Fibroblast of pulmonary artery (primary cell): Measurements from ENCODE around the gene IER3.

Experiments
- DNase-seq: peaks from one replicate; pipeline ENCODE4 v3.0.0-alpha.2; 2010; ENCODE audit warnings: low read depth
- H3K4me3 ChIP-seq: replicated peaks from 2 replicates; pipeline ENCODE4 v1.5.1; 2011; ENCODE audit warnings: low read depth, mild to moderate bottlenecking, control low read depth, low read length, moderate library complexity
- TF ChIP-seq, protein P1 (sequence below): IDR thresholded peaks from 2 replicates; pipeline ENCODE4 v1.5.1; 2011; ENCODE audit warnings: mild to moderate bottlenecking, control low read depth, low read length, inconsistent platforms; ENCODE audit errors: missing control alignments

IER3 gene, protein sequence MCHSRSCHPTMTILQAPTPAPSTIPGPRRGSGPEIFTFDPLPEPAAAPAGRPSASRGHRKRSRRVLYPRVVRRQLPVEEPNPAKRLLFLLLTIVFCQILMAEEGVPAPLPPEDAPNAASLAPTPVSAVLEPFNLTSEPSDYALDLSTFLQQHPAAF

DNA sequence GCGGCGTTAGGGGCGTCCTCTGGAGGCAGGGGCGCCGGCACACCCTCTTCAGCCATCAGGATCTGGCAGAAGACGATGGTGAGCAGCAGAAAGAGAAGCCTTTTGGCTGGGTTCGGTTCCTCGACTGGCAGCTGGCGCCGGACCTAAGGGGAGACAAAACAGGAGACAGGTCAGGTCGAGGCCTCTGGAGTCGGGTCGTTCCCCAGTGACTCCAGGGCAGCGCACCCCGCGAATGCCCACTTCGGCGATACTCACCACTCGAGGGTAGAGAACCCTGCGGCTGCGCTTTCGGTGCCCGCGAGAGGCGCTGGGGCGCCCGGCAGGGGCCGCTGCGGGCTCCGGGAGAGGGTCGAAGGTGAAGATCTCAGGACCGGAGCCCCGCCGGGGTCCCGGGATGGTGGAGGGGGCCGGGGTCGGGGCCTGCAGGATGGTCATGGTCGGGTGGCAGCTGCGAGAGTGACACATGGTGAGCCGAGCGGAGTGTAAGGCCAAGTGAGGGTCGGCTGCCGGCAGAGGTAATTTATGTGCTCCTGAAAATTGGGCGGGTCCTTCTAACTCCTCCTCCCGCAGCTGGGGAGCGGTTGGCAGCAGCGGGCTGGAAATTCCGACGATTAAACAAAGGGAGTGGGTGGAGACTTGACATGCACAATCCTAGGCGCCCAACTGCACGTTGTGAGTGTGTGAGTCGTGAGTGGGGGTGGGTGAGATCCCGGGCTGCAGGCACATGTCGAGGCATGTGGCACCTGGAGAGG is at the start of gene IER3:
TSS of gene IER3 (minus strand) at position 494 of the 752 bp plus-strand sequence. CDS start at position 465, 29 bp downstream.
- peak within 1 kb of the TSS; percentile 87 for H3K4me3 ChIP-seq
- TF ChIP-seq, protein P1, sequence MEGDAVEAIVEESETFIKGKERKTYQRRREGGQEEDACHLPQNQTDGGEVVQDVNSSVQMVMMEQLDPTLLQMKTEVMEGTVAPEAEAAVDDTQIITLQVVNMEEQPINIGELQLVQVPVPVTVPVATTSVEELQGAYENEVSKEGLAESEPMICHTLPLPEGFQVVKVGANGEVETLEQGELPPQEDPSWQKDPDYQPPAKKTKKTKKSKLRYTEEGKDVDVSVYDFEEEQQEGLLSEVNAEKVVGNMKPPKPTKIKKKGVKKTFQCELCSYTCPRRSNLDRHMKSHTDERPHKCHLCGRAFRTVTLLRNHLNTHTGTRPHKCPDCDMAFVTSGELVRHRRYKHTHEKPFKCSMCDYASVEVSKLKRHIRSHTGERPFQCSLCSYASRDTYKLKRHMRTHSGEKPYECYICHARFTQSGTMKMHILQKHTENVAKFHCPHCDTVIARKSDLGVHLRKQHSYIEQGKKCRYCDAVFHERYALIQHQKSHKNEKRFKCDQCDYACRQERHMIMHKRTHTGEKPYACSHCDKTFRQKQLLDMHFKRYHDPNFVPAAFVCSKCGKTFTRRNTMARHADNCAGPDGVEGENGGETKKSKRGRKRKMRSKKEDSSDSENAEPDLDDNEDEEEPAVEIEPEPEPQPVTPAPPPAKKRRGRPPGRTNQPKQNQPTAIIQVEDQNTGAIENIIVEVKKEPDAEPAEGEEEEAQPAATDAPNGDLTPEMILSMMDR, result peak; percentile 46
- peak; percentile 97 for DNase-seq

DNA sequence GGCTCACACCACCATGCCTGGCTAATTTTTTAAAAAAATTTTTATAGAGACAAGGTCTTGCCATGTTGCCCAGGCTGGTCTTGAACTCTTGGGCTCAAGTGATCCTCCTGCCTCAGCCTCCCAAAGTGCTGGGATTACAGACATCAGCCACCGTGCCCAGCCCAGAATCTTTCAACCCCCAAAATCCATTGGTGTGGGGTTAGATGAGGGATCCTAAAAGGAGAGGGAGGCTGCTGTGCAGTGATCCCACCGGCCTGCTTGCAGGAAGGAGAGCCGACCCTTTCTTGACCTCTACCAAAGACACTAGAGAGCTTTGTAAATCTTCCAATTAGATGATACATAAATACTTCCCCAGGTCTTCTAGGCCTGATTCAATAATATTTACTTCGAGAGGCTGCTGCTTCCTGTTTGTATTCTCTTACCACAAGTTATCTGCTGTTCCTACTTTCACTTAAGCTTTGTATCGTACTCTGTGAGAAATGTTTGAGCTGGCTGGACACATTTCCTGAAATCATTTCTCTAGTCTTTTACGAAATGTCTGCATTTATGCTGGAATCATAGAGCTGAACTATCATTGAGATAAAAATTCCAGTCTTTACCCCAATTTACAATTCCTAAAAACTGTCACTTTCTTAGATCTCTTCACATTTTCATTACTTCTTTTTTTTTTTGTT is 49.3 kb upstream of the IER3 start:
- H3K4me3 ChIP-seq, result no peak overlapping the region
- TF ChIP-seq, protein P1, result no peak
- peak; percentile 84 for DNase-seq

DNA sequence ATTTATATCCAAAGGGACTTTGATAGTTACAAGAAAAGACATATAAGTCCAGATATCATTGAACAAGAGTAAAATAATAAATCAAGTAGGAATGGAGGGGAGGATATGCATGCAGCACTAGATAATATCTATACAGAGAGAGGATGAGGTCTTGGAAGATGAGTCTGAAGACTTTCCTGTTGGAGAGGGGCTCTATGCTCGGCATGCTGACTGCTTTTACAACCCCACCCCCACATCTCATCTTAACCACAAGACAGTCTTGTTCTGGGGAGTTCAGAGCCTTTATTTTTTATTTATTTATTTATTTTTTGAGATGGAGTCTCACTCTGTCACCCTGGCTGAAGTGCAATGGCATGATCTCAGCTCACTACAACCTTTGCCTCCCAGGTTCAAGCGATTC is 48.4 kb upstream of the IER3 start:
- H3K4me3 ChIP-seq, result no peak overlapping the region
- no peak for DNase-seq
- TF ChIP-seq, protein P1, result no peak

DNA sequence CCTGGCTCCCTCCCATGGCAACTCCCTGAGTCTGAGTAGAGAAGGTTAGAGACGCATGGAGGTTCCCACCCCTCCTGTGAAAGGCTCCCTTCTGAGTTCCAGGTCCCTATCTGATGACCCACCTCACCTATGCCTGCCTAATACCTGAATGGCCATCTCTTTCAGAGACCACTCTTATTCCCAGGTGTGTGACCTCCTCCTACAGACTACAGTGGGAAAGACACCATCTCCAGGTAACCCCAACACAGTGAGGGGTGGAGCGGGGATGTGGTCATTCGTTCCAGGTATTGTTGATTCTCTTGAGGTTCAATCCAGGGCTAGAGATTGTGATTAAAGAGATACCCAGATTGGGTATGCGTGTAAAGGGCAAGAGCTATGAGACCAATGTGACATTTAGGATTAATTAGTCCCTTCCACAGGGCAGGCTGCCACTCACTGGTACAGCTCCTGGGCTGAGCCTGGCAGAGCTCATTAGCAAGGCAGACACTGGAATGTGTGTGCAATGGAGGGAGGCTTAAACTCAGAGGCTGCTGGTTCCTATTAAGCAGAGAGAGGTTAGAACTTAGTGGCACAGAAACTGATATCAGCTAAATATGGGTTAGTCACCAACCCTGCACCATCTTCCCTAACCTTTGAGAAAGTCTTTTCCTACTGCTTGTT is 46.5 kb upstream of the IER3 start:
- no peak for DNase-seq

DNA sequence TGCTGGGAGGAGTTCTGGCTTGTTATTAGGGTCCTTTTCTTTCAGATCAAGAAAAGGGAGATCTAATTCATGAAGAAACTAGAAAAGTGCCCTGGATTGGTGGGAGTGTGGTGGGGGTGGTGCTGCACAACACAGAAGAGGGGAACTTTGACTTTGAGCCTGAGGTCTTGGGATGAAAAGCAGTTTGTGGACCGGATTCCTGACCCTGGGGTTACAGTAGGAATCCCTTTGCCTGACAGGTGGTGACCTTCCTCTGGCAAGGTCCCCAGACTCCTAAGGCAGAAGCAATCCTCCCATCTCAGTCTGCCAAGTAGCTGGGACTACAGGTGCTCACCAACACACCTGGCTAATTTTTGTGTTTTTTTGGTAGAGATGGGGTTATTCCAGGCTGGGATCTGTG is 45.3 kb upstream of the IER3 start:
- H3K4me3 ChIP-seq, result no peak overlapping the region
- TF ChIP-seq, protein P1, result no peak
- no peak for DNase-seq

More for the DNA sequence above, 46.5 kb upstream of the IER3 start:
- no peak overlapping the region for H3K4me3 ChIP-seq
- TF ChIP-seq, protein P1, result no peak

DNA sequence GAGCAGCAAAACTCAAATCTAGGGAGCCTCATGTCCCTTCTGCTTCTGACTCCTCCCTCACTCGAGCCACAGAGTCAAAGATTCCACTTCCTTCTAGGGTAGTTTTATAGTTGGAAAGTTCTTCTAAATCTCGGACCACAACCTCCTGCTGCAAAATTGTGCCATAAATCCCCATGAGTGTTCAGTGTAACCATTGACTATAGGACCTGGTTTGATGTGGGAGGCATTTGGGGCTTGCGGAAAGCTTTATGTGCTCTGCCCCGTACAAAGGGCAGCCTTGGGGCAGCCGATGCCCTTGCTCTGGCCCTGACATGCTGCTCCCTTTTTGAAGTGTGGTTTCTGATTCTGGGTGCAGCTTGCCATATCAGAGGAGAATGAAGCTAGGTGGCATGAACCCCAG is 43.6 kb upstream of the IER3 start:
- no peak overlapping the region for H3K4me3 ChIP-seq
- TF ChIP-seq, protein P1, result no peak
- DNase-seq, result no peak
